Measurements from ENCODE around the gene TNFAIP8L2. TPM values are rescaled to one million over a fixed set of nuclear protein-coding genes. Genes with fewer than 3 reads are reported as not detected.

Gene TNFAIP8L2
- total and polyA plus RNA-seq, 2 of the 8 experiments (the other 6 are each of a cell fraction or from before 2014, with no cell fraction given): not detected

DNA sequence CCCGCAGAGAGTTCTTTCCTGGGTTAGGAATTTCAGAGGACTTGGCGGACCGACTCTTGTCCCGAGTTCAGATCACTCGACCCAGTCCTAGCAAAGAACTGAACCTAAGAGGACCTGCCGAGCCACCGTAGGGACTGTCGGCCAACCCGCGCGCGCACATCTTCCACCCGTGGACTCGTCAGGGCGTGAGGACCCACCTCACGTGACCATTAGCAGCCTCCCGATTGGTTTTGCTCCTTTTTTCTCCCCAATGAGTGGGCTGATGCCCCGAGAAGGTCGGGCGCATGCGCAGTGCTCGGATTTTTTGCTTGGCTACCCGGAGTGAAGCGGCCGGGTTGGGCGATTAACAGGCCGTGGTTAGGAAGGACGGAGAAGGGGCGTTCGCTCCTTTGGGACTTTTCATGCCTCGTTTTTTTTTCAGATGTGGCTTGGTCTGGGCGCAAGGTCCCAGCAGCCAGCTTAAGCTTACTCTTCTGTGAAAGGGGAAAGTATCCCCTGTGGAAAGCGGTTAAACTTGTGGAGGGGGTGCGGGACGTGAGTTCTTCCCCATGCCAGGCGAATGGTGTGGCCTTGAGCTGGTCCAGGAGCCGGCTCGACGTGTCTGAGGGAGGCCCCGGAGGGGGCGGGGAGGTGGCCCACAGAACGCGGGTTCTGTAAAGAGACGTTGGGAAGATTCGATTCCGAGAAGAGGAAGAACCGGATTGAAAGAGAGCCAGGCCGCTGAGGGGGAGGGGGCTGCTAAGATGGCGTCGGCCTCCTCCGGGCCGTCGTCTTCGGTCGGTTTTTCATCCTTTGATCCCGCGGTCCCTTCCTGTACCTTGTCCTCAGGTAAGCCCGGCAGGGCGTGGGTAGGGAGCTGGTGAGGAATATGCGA is 42.0 kb downstream of the TNFAIP8L2 start, which contains the start of gene PIP5K1A (continued):
- no peak for TF ChIP-seq RFX5 (IDR thresholded peaks at IDR 0.05; ENCODE audit: borderline replicate concordance, low read depth, low read length)
- no peak for TF ChIP-seq SP4 (IDR thresholded peaks at IDR 0.05; ENCODE audit: low read length)
- TF ChIP-seq SUZ12 (IDR thresholded peaks at IDR 0.05; ENCODE audit: low read length): no peak
- TF ChIP-seq POLR2A (IDR thresholded peaks at IDR 0.05; ENCODE audit: control extremely low read depth in 1 of 2, low read depth in 2 of 2, low read length in 2 of 2): peak; percentile 66 to 69; a peak in 2 of 3 replicates
- TF ChIP-seq ATF2 (IDR thresholded peaks at IDR 0.05; ENCODE audit: low read length): no peak
- no peak for TF ChIP-seq E2F6 (IDR thresholded peaks at IDR 0.05)
- no peak for TF ChIP-seq CTBP2 (IDR thresholded peaks at IDR 0.05; ENCODE audit: borderline replicate concordance, insufficient read depth, insufficient read length, low read length)
- TF ChIP-seq CEBPB (IDR thresholded peaks at IDR 0.05; ENCODE audit: low read depth, low read length): no peak
- no peak for TF ChIP-seq CBX8 (IDR thresholded peaks at IDR 0.05; ENCODE audit: borderline replicate concordance, low read depth, low read length)
- TF ChIP-seq RBBP5 (IDR thresholded peaks at IDR 0.05; ENCODE audit: borderline replicate concordance, low read depth, low read length): peak; percentile 31; the same call in 1 of the 2 replicates
- peak; percentile 81; the same call in 1 of the 2 replicates for TF ChIP-seq GTF2F1 (IDR thresholded peaks at IDR 0.05; ENCODE audit: borderline replicate concordance, low read depth, low read length)
- TF ChIP-seq SP1 (IDR thresholded peaks at IDR 0.05; ENCODE audit: low read depth, low read length): no peak
- no peak for TF ChIP-seq NANOG (IDR thresholded peaks at IDR 0.05; ENCODE audit: insufficient read depth, low read depth, low read length, poor library complexity, severe bottlenecking)
- peak; percentile 78 for TF ChIP-seq PHF8 (conservative IDR thresholded peaks at IDR 0.05; ENCODE audit: low read depth, low read length)
- TF ChIP-seq KDM4A (IDR thresholded peaks at IDR 0.05; ENCODE audit: low read depth, low read length, severe bottlenecking): peak; percentile 28
- TF ChIP-seq BCL11A (IDR thresholded peaks at IDR 0.05; ENCODE audit: low read depth in 2 of 2, low read length in 2 of 2): no peak
- TF ChIP-seq ASH2L (IDR thresholded peaks at IDR 0.05; ENCODE audit: low read length): peak; percentile 78
- peak; percentile 93; the same call in 1 of the 2 replicates for TF ChIP-seq YY1 (IDR thresholded peaks at IDR 0.05; ENCODE audit: low read depth, low read length)
- TF ChIP-seq KDM1A (IDR thresholded peaks at IDR 0.05; ENCODE audit: borderline replicate concordance, low read length): no peak
- no peak for TF ChIP-seq SP2 (IDR thresholded peaks at IDR 0.05; ENCODE audit: low read length)
- no peak for TF ChIP-seq HDAC6 (IDR thresholded peaks at IDR 0.05; ENCODE audit: low read depth, low read length)

Measured in H1 (cell line).